Mesendoderm (in vitro differentiated cells): ENCODE measurements around the gene DCT.
"Not testable (repeated sequence)": the region's sequence is repeated elsewhere in the genome, so short reads cannot be mapped to it uniquely, and the experiment has no call there.

ENCODE experiments used
- DNase-seq: peaks from one replicate; pipeline ENCODE4 v3.0.0; 2013
- H2AK5ac ChIP-seq: 2 replicates; pipeline ENCODE4 v1.6.1; 2013; ENCODE audit warnings: low read length, inconsistent platforms
- H2BK120ac ChIP-seq: 2 replicates; pipeline ENCODE4 v1.6.1; 2013; ENCODE audit warnings: low read depth, mild to moderate bottlenecking, low read length, moderate library complexity, mixed read lengths
- H2BK15ac ChIP-seq: replicated peaks from 2 replicates; pipeline ENCODE4 v1.6.1; 2013; ENCODE audit warnings: low read depth, mild to moderate bottlenecking, moderate library complexity
- H2BK5ac ChIP-seq: 2 replicates; pipeline ENCODE4 v1.6.1; 2013; ENCODE audit warnings: low read length, inconsistent platforms
- H3K18ac ChIP-seq: 2 replicates; pipeline ENCODE4 v1.6.1; 2013; ENCODE audit warnings: mild to moderate bottlenecking, low read length, mixed read lengths
- H3K23ac ChIP-seq: one replicate; pipeline ENCODE4 v1.6.1; 2013; ENCODE audit warnings: low read length
- H3K27ac ChIP-seq: 2 replicates; pipeline ENCODE4 v1.5.1; 2013; ENCODE audit warnings: low read depth, mild to moderate bottlenecking, inconsistent platforms, low read length, moderate library complexity
- H3K27me3 ChIP-seq: 2 replicates; pipeline ENCODE4 v1.6.1; 2013; ENCODE audit warnings: low read length, control low read depth, mild to moderate bottlenecking, inconsistent platforms; ENCODE audit not compliant: insufficient read depth, poor library complexity
- H3K36me3 ChIP-seq: 2 replicates; pipeline ENCODE4 v1.6.1; 2013; ENCODE audit warnings: low read length, inconsistent platforms; ENCODE audit not compliant: control insufficient read depth, insufficient read depth
- H3K4ac ChIP-seq: one replicate; pipeline ENCODE4 v1.6.1; 2013; ENCODE audit warnings: low read depth, mild to moderate bottlenecking, low read length, moderate library complexity
- H3K4me1 ChIP-seq: 2 replicates; pipeline ENCODE4 v1.6.1; 2013; ENCODE audit warnings: low read depth, low read length, inconsistent platforms; ENCODE audit not compliant: control insufficient read depth
- H3K4me2 ChIP-seq: 2 replicates; pipeline ENCODE4 v1.6.1; 2013; ENCODE audit warnings: low read length
- H3K4me3 ChIP-seq: 2 replicates; pipeline ENCODE4 v1.5.1; 2013; ENCODE audit warnings: mild to moderate bottlenecking, low read length
- H3K56ac ChIP-seq: one replicate; pipeline ENCODE4 v1.6.1; 2013; ENCODE audit warnings: low read length
- H3K79me1 ChIP-seq: 2 replicates; pipeline ENCODE4 v1.6.1; 2013; ENCODE audit warnings: low read length, inconsistent platforms
- H3K79me2 ChIP-seq: 2 replicates; pipeline ENCODE4 v1.6.1; 2013; ENCODE audit warnings: mild to moderate bottlenecking, low read length; ENCODE audit not compliant: control insufficient read depth, insufficient read depth
- H3K9ac ChIP-seq: 2 replicates; pipeline ENCODE4 v1.6.1; 2013; ENCODE audit warnings: low read length, inconsistent platforms
- H4K5ac ChIP-seq: one replicate; pipeline ENCODE4 v1.6.1; 2013; ENCODE audit warnings: low read length
- H4K8ac ChIP-seq: one replicate; pipeline ENCODE4 v1.6.1; 2013; ENCODE audit warnings: low read depth, mild to moderate bottlenecking, control low read depth, low read length, moderate library complexity
- WGBS: extraction: QIAGEN DNeasy Blood & Tissue Kit; methylation state at CpG from one replicate; pipeline ENCODE4 v1.1.7; 2013; ENCODE audit warnings: low lambda C conversion rate, missing lambda C conversion rate; ENCODE audit not compliant: insufficient coverage; ENCODE audit errors: extremely low coverage; 5-methylcytosine and 5-hydroxymethylcytosine counted together

DCT gene

GRCh38 chr13:94515911-94516310 lies 36.4 kb upstream of the DCT start:
- H3K56ac ChIP-seq = no peak overlapping the region
- no peak overlapping the region for H3K23ac ChIP-seq
- no peak overlapping the region for H2BK15ac ChIP-seq
- DNase-seq = no peak
- H2AK5ac ChIP-seq = no peak overlapping the region
- H3K18ac ChIP-seq = no peak overlapping the region
- H3K79me2 ChIP-seq = no peaks in the 10 kb centered on the region
- no peak overlapping the region for H3K9ac ChIP-seq
- no peak overlapping the region for H4K8ac ChIP-seq
- H3K79me1 ChIP-seq = no peaks in the 10 kb centered on the region
- no peaks in the 10 kb centered on the region for H3K27me3 ChIP-seq
- H3K4me3 ChIP-seq = no peak overlapping the region
- no peaks in the 10 kb centered on the region for H3K4me1 ChIP-seq
- H2BK5ac ChIP-seq = no peak overlapping the region
- WGBS = no CpG with 5 or more reads among the region's 4 CpGs
- H3K27ac ChIP-seq = no peak overlapping the region
- H3K36me3 ChIP-seq = no peaks in the 10 kb centered on the region
- no peak overlapping the region for H3K4ac ChIP-seq
- no peak overlapping the region for H4K5ac ChIP-seq
- no peak overlapping the region for H3K4me2 ChIP-seq
- no peak overlapping the region for H2BK120ac ChIP-seq

- no CpG with 5 or more reads among the region's 2 CpGs for whole genome bisulfite sequencing
- H3K4me2 ChIP-seq = no peak overlapping the region
These were observed 35.9 kb upstream of the DCT start for GRCh38 chr13:94515374-94515773.

GRCh38 chr13:94513026-94513425 lies 33.5 kb upstream of the DCT start:
- H3K56ac ChIP-seq = no peak overlapping the region
- no peak overlapping the region for H3K4ac ChIP-seq
- no peaks in the 10 kb centered on the region for H3K4me1 ChIP-seq
- H3K4me3 ChIP-seq = no peak overlapping the region
- H3K4me2 ChIP-seq = no peak overlapping the region
- H3K23ac ChIP-seq = no peak overlapping the region
- H4K5ac ChIP-seq = no peak overlapping the region
- no peak overlapping the region for H2BK5ac ChIP-seq
- no CpG with 5 or more reads among the region's 5 CpGs for WGBS
- no peak overlapping the region for H2BK15ac ChIP-seq
- no peaks in the 10 kb centered on the region for H3K79me2 ChIP-seq
- H4K8ac ChIP-seq = peak overlapping the region; percentile 42
- H2AK5ac ChIP-seq = no peak overlapping the region
- H3K18ac ChIP-seq = no peak overlapping the region
- H3K36me3 ChIP-seq = no peaks in the 10 kb centered on the region
- no peak overlapping the region for H2BK120ac ChIP-seq
- H3K27ac ChIP-seq = no peak overlapping the region
- DNase-seq = peak; percentile 52
- no peaks in the 10 kb centered on the region for H3K27me3 ChIP-seq
- no peaks in the 10 kb centered on the region for H3K79me1 ChIP-seq
- H3K9ac ChIP-seq = no peak overlapping the region

More at GRCh38 chr13:94515374-94515773, 35.9 kb upstream of the DCT start:
- Histone ChIP-seq H2AK5ac (no peak overlapping the region), H3K18ac (no peak overlapping the region), H3K9ac (no peak overlapping the region), H3K27ac (no peak overlapping the region), H3K56ac (no peak overlapping the region), H2BK5ac (no peak overlapping the region), H3K79me2 (no peaks in the 10 kb centered on the region), H2BK120ac (no peak overlapping the region), H3K4ac (no peak overlapping the region), H3K4me3 (no peak overlapping the region), H3K4me1 (no peaks in the 10 kb centered on the region), H3K36me3 (no peaks in the 10 kb centered on the region), H4K5ac (no peak overlapping the region), H3K79me1 (no peaks in the 10 kb centered on the region), H3K27me3 (no peaks in the 10 kb centered on the region), H2BK15ac (no peak overlapping the region), H3K23ac (no peak overlapping the region), H4K8ac (no peak overlapping the region)
- DNase-seq = no peak

DNA sequence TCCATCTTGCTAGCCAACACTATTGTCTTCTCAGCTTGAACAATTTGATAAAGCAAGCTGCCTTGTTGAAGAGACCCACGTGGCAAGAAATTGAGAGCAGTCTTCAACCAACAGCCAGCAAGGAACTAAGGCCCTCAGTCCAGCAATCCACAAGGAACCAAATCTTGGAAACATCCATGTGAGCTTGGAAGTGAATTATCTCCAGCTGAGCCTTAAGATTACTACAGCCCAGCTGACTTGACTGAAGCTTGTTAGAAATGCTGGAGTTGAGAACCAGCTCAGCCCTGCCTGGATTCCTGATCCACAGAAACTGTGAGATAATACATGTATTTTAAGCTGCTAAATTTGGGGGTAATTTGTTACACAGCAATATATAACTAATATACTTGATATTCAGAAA lies 26.2 kb upstream of the DCT start:
- Histone ChIP-seq H3K4me2 (no peak overlapping the region), H3K56ac (no peak overlapping the region), H2AK5ac (no peak overlapping the region), H3K4me1 (no peaks in the 10 kb centered on the region), H2BK5ac (no peak overlapping the region), H3K4ac (no peak overlapping the region), H2BK120ac (no peak overlapping the region), H2BK15ac (no peak overlapping the region), H3K27ac (no peak overlapping the region), H3K36me3 (no peaks in the 10 kb centered on the region), H3K18ac (no peak overlapping the region), H3K79me1 (no peaks in the 10 kb centered on the region), H3K9ac (no peak overlapping the region), H3K4me3 (no peak overlapping the region), H3K23ac (no peak overlapping the region), H3K79me2 (no peaks in the 10 kb centered on the region), H4K5ac (no peak overlapping the region), H3K27me3 (no peaks in the 10 kb centered on the region), H4K8ac (no peak overlapping the region)
- no CpG with 5 or more reads among the region's 1 CpG for WGBS
- peak; percentile 37 for DNase-seq

- no peaks in the 10 kb centered on the region for H3K27me3 ChIP-seq
- H2BK5ac ChIP-seq = no peak overlapping the region
- H3K56ac ChIP-seq = no peak overlapping the region
- H2BK120ac ChIP-seq = no peak overlapping the region
- no peak overlapping the region for H3K4me2 ChIP-seq
- no peak overlapping the region for H3K9ac ChIP-seq
- H3K79me1 ChIP-seq = no peaks in the 10 kb centered on the region
- no peak overlapping the region for H4K5ac ChIP-seq
- no peaks in the 10 kb centered on the region for H3K79me2 ChIP-seq
- no peak overlapping the region for H3K27ac ChIP-seq
- no peak overlapping the region for H4K8ac ChIP-seq
- no peaks in the 10 kb centered on the region for H3K36me3 ChIP-seq
- no peak overlapping the region for H3K18ac ChIP-seq
- no peak overlapping the region for H3K4me3 ChIP-seq
- no peak overlapping the region for H2AK5ac ChIP-seq
- DNase-seq = no peak
- no peak overlapping the region for H2BK15ac ChIP-seq
- H3K4me1 ChIP-seq = no peaks in the 10 kb centered on the region
- H3K4ac ChIP-seq = no peak overlapping the region
- H3K23ac ChIP-seq = no peak overlapping the region
These were observed 24.4 kb upstream of the DCT start for GRCh38 chr13:94503851-94504250.

GRCh38 chr13:94498831-94499230 lies 19.3 kb upstream of the DCT start:
- H3K4me2 ChIP-seq, H3K4ac ChIP-seq, H3K27ac ChIP-seq, H2AK5ac ChIP-seq, H3K79me1 ChIP-seq, H3K79me2 ChIP-seq, H2BK15ac ChIP-seq, H3K27me3 ChIP-seq, H3K18ac ChIP-seq, H3K36me3 ChIP-seq, H3K4me1 ChIP-seq, DNase-seq, H2BK120ac ChIP-seq, H3K56ac ChIP-seq, H2BK5ac ChIP-seq, H3K9ac ChIP-seq, H3K23ac ChIP-seq, H3K4me3 ChIP-seq, H4K8ac ChIP-seq, H4K5ac ChIP-seq: not testable (repeated sequence)
- WGBS = no CpG with 5 or more reads among the region's 4 CpGs
